DND-41 (cell line): ENCODE measurements around the gene FGF12.

Experiments
- ATAC-seq: fragments of 200-7000 bp; cut with Tn5 transposase; 3 replicates; pipeline ENCODE4 v1.9.1; 2021; ENCODE audit warnings: low read depth; ENCODE audit not compliant: insufficient read depth
- DNase-seq: peaks from one replicate; pipeline ENCODE4 v3.0.0-alpha.2; 2020
- H2AFZ ChIP-seq: 2 replicates; pipeline ENCODE4 v1.6.0; 2012; ENCODE audit warnings: low read depth, low read length
- H3K27ac ChIP-seq: 2 replicates; pipeline ENCODE4 v1.5.1; 2012; ENCODE audit warnings: low read length, inconsistent platforms
- H3K27me3 ChIP-seq: fragments of 200-600 bp; sonication (generic); 2 replicates; pipeline ENCODE4 v1.6.0; 2012; ENCODE audit warnings: low read length, mild to moderate bottlenecking, inconsistent platforms; ENCODE audit not compliant: insufficient read depth, poor library complexity
- H3K36me3 ChIP-seq: 2 replicates; pipeline ENCODE4 v1.5.1; 2012; ENCODE audit warnings: low read length, inconsistent platforms; ENCODE audit not compliant: insufficient read depth
- H3K4me1 ChIP-seq: 2 replicates; pipeline ENCODE4 v1.5.1; 2012; ENCODE audit warnings: mild to moderate bottlenecking, low read length; ENCODE audit not compliant: insufficient read depth
- H3K4me2 ChIP-seq: 2 replicates; pipeline ENCODE4 v1.6.0; 2012; ENCODE audit warnings: mild to moderate bottlenecking, moderate library complexity, low read length, inconsistent platforms; ENCODE audit not compliant: insufficient read depth
- H3K4me3 ChIP-seq, 2 experiments: fragments of 200-600 bp in 1 of 2; shearing (Covaris generic) in 1 of 2; 2 replicates each; pipeline ENCODE4 v1.5.1; 2012 to 2016; ENCODE audit warnings: inconsistent platforms in 2 of 2, low read length in 2 of 2, mild to moderate bottlenecking in 2 of 2, low read depth in 1 of 2, moderate library complexity in 1 of 2
- H3K79me2 ChIP-seq: 2 replicates; pipeline ENCODE4 v1.6.0; 2012; ENCODE audit warnings: low read length, inconsistent platforms; ENCODE audit not compliant: insufficient read depth
- H3K9ac ChIP-seq: 2 replicates; pipeline ENCODE4 v1.6.0; 2012; ENCODE audit warnings: low read depth, mild to moderate bottlenecking, inconsistent platforms, low read length, moderate library complexity
- H3K9me3 ChIP-seq: 2 replicates; pipeline ENCODE4 v1.5.1; 2012; ENCODE audit warnings: low read length, moderate library complexity, mild to moderate bottlenecking, inconsistent platforms; ENCODE audit not compliant: insufficient read depth, severe bottlenecking
- H4K20me1 ChIP-seq: 2 replicates; pipeline ENCODE4 v1.6.0; 2012; ENCODE audit warnings: low read length; ENCODE audit not compliant: insufficient read depth
- EZH2 ChIP-seq: IDR thresholded peaks from 3 replicates; pipeline ENCODE4 v1.6.1; 2012; ENCODE audit warnings: borderline replicate concordance, low read depth, mild to moderate bottlenecking, moderate library complexity, low read length, inconsistent platforms; ENCODE audit not compliant: severe bottlenecking
- TF ChIP-seq, protein P1 (sequence below): IDR thresholded peaks from 2 replicates; pipeline ENCODE4 v1.5.1; 2012; ENCODE audit warnings: borderline replicate concordance, low read length, moderate library complexity, mild to moderate bottlenecking; ENCODE audit not compliant: poor library complexity, severe bottlenecking; ENCODE audit errors: extremely low read depth

The FGF12 gene

DNA sequence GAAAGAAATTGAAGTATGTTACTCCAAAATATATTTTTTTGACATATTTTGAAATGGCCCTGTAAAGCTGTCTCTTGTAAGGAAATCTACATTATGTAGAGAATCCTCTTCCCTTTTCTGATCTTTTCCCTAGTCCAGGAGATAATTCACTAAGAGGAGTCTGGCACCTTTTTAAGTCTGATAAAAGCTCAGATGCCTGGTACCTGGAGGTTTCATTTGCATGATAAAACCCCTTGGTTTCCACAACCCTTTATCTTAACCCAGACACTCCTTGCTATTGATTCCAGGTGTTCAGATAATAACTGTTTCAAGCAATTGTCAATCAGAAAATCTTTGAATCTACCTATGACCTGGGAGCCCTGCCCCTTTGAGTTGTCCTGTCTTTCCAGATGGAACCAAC lies 26.5 kb downstream of the FGF12 start:
- Histone ChIP-seq H3K27me3 (peaks cover 4% of the 10 kb centered on the region), H3K27ac (no peak overlapping the region), H3K9me3 (no peaks in the 10 kb centered on the region), H3K4me1 (no peaks in the 10 kb centered on the region), H3K4me2 (no peak overlapping the region), H4K20me1 (no peaks in the 10 kb centered on the region), H3K36me3 (no peaks in the 10 kb centered on the region), H3K79me2 (no peaks in the 10 kb centered on the region), H3K4me3 (no peak overlapping the region), H3K9ac (no peak overlapping the region), H2AFZ (no peak overlapping the region)
- DNase-seq: no peak
- no peak for ATAC-seq
- no peak for TF ChIP-seq EZH2
- TF ChIP-seq, protein P1, sequence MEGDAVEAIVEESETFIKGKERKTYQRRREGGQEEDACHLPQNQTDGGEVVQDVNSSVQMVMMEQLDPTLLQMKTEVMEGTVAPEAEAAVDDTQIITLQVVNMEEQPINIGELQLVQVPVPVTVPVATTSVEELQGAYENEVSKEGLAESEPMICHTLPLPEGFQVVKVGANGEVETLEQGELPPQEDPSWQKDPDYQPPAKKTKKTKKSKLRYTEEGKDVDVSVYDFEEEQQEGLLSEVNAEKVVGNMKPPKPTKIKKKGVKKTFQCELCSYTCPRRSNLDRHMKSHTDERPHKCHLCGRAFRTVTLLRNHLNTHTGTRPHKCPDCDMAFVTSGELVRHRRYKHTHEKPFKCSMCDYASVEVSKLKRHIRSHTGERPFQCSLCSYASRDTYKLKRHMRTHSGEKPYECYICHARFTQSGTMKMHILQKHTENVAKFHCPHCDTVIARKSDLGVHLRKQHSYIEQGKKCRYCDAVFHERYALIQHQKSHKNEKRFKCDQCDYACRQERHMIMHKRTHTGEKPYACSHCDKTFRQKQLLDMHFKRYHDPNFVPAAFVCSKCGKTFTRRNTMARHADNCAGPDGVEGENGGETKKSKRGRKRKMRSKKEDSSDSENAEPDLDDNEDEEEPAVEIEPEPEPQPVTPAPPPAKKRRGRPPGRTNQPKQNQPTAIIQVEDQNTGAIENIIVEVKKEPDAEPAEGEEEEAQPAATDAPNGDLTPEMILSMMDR: no peak

DNA sequence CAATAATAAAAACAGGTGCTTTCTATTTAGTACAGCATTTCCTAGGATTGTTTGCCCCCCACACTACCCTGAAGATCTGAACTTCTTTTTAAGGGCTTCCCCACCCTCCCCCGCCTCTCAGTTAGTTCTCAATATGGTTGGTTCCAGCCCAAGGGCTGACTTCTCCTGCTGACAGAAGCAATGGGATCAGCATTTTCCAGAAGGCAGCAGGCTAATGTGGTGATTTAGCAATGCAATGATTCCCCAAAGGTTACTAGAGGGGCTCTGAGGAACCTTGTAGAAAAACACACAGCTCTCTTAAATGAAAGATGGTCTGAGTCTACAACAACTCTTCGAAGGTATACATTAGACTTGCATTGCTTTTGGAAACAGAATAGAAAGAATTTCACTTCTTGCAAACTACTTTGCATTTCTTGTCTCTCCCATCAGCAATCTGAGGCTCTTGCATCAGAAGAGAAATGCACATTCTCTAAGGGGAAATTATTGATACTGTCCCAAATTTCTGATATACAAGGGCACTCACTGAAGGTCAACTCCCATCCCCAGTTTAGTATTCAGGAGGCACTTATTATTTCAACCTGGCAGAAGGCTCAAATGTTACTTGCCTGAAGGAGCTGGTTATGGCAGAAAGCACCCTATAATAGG lies 30.3 kb downstream of the FGF12 start:
- H3K4me3 ChIP-seq: no peak overlapping the region
- H3K27ac ChIP-seq: no peak overlapping the region
- no peaks in the 10 kb centered on the region for H3K4me1 ChIP-seq
- no peak for ATAC-seq
- TF ChIP-seq, protein P1: no peak
- TF ChIP-seq EZH2: no peak
- DNase-seq: no peak
- H3K9ac ChIP-seq: no peak overlapping the region
- peaks cover 4% of the 10 kb centered on the region for H3K27me3 ChIP-seq
- no peaks in the 10 kb centered on the region for H4K20me1 ChIP-seq
- no peak overlapping the region for H2AFZ ChIP-seq
- H3K36me3 ChIP-seq: no peaks in the 10 kb centered on the region
- H3K4me2 ChIP-seq: no peak overlapping the region
- H3K79me2 ChIP-seq: no peaks in the 10 kb centered on the region
- H3K9me3 ChIP-seq: no peaks in the 10 kb centered on the region

DNA sequence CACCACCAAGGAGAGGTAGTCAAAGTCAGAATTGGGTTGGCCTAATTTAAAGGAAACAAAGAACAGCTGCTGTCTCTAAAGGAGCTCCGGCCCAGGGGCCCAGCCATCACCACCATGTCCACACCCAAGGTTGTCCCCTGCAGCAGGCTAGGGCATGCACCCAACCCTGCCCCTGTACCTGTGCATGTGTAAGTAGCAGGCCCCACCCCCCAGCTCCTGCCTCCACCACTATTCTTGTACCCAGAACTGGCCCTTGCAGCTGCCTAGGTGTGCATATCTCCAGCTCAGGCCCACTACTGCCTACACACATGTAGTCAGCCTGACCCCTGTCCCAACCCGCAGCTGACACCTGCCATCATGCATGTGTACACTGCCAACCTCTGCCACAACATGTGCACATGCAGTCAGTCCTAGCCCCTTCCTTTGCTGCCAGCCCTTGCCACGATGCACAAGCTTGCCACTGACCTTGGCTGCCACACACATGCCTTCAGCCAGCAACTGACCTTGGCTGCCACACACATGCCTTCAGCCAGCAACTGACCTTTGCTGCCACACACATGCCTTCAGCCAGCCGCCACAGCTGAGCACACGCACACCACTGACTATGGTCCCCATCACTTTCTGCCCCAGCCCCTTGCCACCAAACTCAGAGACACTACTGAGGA lies 39.7 kb downstream of the FGF12 start:
- Histone ChIP-seq H2AFZ (no peak overlapping the region), H3K36me3 (no peaks in the 10 kb centered on the region), H3K27me3 (no peaks in the 10 kb centered on the region), H3K79me2 (no peaks in the 10 kb centered on the region), H3K9ac (no peak overlapping the region), H3K27ac (no peak overlapping the region), H3K9me3 (no peaks in the 10 kb centered on the region), H3K4me2 (no peak overlapping the region), H4K20me1 (no peaks in the 10 kb centered on the region), H3K4me3 (no peak overlapping the region), H3K4me1 (no peaks in the 10 kb centered on the region)
- no peak for ATAC-seq
- TF ChIP-seq, protein P1: no peak
- no peak for TF ChIP-seq EZH2
- DNase-seq: no peak
